ENCODE measurements around the gene FCF1.

The FCF1 gene, protein sequence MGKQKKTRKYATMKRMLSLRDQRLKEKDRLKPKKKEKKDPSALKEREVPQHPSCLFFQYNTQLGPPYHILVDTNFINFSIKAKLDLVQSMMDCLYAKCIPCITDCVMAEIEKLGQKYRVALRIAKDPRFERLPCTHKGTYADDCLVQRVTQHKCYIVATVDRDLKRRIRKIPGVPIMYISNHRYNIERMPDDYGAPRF

DNA sequence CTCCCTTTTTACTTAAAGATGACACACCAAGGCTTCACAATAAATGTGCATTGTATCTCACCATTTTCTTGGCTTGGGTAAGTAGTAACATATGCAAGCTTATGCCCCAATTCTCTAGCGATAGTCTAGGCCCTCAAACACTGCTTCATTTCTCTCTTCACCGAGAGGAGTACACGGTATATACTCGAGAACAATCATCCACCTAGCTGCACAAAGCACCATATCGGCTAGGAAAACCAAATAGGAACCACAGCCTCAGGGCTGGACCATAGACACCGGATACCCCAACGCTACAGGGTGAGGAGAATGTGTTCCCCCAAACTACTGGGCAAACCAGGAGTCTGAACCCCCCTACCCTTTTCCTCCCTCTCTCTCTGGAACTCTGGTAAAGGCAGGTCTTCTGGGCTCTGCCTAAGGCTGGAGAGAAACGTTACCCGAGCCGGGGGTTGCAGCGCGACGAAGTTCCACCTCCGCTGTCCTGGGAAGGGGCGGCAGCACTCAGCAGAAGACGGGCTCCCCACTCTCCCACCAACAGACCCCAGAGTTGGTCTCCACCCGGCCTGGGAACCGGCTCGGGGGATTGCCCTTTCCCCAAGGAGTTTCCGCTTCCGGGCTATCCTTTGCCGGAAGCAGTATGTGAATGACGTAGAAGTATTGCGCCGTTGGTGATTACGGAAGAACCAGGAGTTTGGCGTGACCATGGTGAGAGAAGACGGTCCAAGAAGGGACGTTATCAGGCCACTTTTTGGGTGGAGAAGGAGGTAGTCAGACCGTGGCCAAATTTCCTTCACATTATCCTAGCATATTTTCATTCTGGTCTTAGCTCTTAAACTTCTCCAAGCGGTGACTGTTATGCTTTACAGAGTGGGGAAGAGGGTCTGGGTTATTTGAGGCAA, at the start of gene FCF1, which contains the start of gene AREL1:
Gene FCF1 (plus strand): TSS at position 646 of the 896 bp plus-strand sequence. CDS start 54 bp downstream, at position 700.
Gene AREL1 (minus strand): TSS at position 582 of the 896 bp plus-strand sequence. CDS start 27,465 bp downstream, outside the sequence.
- DNase-seq = no peak

- DNase-seq = no peak
Measured at GRCh38 chr14:74663884-74664283, 49.1 kb upstream of the FCF1 start.

DNA sequence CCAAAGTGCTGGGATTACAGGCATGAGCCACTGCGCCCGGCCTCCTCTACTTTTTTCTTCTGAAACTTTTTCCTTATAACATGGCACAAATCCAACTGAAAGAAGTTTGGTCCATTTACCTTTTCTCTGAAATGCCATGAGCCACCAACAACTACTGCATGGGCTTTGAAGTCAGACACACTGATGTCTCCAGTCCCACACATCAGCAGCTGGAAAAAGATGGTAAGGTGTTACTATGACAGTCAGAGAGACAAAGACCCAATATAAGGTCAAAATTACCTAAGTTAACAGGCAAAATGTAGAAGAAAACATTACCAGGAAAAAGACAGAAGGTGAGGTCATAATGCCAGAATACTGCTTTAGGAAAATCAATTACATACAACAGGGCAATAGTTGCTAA, 48.2 kb upstream of the FCF1 start:
- no peak for DNase-seq

GRCh38 chr14:74667758-74668157, 45.2 kb upstream of the FCF1 start:
- DNase-seq = no peak

DNA sequence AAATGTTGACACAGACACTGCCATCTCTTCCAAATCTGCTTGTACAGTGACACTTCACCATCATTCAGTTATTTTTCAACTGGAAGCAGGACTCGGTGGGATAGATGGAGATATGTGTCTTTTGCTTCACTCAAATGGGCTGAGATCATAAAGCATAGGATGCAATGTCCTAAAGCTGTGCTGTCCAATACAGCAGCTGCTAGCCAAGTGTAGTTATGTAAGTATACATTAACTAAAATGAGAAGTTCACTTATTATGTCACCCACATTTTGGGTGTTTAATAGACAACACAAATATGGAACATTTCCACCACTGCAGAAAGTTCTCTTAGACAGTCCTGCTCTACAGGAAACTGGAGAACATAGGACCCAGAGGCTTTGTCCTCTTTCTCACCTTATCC, 43.7 kb upstream of the FCF1 start:
- no peak for DNase-seq

DNA sequence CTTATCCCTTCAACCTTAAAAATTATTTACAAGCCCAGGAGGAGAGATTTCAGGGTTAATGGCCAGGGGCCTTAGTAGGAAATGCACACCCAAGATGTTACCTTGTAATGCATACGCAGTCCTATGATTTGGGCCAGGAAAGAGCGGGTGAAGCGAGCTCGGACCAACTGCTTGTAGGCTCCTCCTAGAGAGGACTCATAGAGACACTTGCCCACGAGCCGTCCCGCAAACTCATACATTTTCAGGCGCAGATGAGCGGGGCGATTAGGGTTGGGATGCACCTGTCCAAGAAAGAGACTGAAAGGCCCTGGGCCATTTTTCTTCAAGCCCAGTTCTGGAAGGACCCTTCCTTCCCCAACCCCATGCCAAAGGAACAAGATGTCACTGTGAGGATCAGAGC, 43.1 kb upstream of the FCF1 start:
- no peak for DNase-seq

- DNase-seq = no peak
Measured at GRCh38 chr14:74670726-74671411, 42.1 kb upstream of the FCF1 start.

GRCh38 chr14:74671789-74672188, 41.2 kb upstream of the FCF1 start:
- no peak for DNase-seq

DNA sequence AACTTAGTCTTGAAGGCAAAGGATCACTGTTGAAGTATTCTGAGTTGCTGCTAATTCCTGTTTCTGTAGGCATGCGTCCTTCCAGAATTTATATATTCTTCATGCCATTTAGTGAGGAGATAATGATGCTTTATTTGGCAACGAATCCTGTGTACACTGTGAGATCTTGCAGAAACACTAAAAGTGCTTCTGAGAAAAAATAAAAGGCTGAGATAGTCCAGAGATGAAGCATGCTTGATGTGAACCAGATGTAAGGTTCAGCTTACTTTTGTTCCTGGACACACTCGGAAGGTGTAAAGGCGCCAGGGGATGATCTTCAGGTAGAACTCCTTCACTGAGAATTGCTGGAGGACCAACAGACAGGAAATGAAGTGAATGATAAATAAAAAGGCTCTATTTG, 39.2 kb upstream of the FCF1 start:
- DNase-seq = no peak

GRCh38 chr14:74675219-74675618, 37.7 kb upstream of the FCF1 start:
- no peak for DNase-seq

- DNase-seq = no peak
Measured at GRCh38 chr14:74682169-74682952, 30.6 kb upstream of the FCF1 start.

DNA sequence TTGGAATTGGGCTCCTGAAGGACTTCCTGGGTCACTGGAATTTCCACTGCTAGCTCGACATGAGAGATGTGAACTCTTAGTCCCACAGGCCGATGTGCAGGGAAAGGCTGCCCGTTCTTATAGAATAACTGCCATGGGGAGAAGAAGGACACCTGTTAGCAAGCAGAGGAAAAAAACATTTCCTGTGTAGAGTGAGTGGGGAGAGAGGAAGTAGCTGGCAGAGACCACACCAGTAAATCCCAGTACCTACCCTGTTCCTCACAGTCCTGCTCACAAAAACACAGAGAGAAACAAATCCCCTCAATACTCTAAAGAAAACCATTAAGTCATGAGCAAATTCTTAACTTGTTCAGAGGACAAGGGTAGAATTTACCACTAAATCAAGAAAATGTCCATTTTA, 29.5 kb upstream of the FCF1 start:
- DNase-seq = no peak

DNA sequence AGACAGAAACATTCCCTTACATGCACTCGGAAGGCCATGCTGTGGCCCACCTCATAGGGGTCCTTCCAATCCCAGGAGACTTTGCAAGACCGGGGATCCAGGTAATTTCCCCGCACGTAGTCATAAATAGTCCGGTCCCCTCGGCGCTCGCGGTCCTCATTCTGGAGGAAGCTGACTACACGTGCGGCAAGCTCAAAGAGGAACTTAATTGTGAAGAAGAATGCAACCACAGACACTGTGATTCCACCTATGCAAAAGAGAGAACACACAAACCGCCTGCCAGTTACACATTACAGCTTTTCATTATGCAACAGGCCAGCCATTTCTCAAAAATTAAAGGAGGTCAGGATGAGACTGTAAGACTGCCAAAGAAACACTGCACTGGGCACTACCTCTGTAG, 28.5 kb upstream of the FCF1 start:
- DNase-seq = no peak

GRCh38 chr14:74685056-74685455, 27.9 kb upstream of the FCF1 start:
- no peak for DNase-seq

DNA sequence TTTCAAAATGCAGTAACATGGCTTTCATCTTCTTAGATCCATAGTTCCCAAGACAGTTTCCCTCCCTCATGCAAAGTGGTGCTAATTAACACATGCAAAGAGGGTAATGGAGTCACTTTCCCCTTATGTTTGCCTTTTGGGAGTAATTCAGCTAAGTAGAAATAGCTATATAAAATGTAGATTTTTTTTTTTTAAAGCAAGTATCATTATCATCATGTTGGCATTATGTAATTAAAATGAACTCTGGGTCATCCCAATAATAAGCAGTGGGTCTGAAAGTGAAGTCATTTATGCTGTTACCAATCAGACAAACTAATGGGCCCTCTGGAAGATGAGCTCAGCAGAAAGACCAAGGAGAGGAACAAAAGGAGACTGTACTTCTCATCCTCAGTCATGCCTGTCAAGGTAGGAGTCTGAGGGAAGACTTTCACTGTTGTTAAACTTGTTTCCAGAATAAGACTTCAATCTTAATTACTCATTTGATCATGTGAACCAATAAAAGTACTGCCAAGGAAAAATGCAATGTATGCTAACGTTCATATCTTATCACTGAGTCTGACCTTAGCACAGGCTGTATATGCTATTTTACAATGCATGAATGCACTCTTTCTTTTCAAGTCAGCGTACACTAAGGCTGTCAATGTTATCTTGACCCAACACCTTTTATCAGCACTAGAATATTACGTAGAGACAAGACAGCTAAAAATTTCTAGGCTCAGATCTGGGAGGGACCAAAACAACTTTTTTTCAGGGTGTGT, 26.8 kb upstream of the FCF1 start:
- no peak for DNase-seq

DNA sequence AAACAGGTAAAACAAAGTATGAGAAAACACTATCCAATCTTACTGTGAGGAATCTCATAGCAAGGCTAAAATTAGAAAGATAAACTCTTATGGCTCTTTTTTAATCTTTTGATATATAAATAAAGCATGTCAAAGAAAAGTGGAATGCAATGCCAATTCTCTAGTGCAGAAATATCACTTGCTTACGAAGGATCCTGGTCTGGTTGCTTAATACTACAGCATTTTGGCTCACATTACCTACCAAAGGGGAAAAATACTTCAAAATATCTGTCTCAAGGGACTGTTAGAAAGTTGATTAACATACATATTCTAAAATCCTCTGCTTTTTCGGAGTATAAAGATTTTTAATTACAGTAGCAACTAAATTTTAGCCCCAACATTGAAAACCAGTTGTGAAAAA, 21.5 kb upstream of the FCF1 start:
- DNase-seq = no peak

DNA sequence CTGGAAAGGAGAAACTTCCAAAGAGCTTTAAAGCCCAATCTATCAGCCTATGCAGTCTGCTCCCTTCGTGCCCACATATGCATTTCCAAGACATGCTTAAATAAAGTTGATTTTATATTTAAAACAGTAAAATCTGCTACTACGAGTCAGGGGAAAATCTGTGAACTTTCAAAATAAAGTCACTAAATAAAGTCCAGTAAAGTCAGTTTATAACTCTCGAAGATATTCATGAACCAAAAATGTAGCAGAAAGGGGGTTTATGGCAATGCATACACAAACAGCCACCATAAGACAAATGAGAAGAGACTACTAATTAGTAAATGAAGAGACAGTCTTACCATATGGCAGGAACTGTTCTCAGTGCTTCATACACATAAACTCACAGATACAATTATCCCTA, 19.8 kb upstream of the FCF1 start:
- no peak for DNase-seq

- DNase-seq = no peak
Measured at GRCh38 chr14:74695406-74695805, 17.5 kb upstream of the FCF1 start.

- DNase-seq = no peak
Measured at GRCh38 chr14:74697011-74697410, 15.9 kb upstream of the FCF1 start.

DNA sequence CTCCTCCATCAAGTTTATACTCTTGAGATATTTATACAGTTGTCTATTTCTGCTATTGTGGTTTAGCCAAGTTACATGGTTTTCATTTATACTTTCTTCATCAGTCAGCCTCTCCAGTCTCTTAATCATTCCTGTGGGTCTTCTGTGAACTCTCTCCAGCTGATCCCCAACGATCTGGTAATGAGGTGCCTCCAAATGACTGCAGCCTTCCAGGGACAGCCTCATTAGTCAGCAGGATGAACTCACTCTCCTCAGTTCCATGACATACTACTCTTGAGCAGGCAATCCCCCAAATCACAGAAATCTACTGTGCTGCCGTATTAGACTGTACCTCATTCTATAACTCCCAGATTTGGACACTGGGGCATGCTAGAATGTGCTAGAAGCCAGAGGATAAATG, 15.4 kb upstream of the FCF1 start:
- DNase-seq = no peak

- no peak for DNase-seq
Measured at GRCh38 chr14:74697976-74698375, 15.0 kb upstream of the FCF1 start.

- DNase-seq = no peak
Measured at GRCh38 chr14:74698465-74698864, 14.5 kb upstream of the FCF1 start.
